HL-60 (cell line): ENCODE results near the gene FAM177A1.

ENCODE experiments used
- CTCF ChIP-seq: IDR thresholded peaks from one replicate; pipeline ENCODE4 v1.5.1; 2011; ENCODE audit warnings: low read length, control low read depth, inconsistent platforms; ENCODE audit not compliant: insufficient read depth
- GABPA ChIP-seq: IDR thresholded peaks from 2 replicates; pipeline ENCODE4 v1.6.1; 2012; ENCODE audit warnings: low read depth
- POLR2AphosphoS5 ChIP-seq: IDR thresholded peaks from 2 replicates; pipeline ENCODE4 v1.6.1; 2012; ENCODE audit warnings: low read depth
- REST ChIP-seq: IDR thresholded peaks from 2 replicates; pipeline ENCODE4 v1.6.1; 2012; ENCODE audit warnings: low read depth; ENCODE audit not compliant: insufficient replicate concordance
- SPI1 ChIP-seq: IDR thresholded peaks from 2 replicates; pipeline ENCODE4 v1.6.1; 2012; ENCODE audit warnings: low read depth, mild to moderate bottlenecking, borderline replicate concordance

DNA sequence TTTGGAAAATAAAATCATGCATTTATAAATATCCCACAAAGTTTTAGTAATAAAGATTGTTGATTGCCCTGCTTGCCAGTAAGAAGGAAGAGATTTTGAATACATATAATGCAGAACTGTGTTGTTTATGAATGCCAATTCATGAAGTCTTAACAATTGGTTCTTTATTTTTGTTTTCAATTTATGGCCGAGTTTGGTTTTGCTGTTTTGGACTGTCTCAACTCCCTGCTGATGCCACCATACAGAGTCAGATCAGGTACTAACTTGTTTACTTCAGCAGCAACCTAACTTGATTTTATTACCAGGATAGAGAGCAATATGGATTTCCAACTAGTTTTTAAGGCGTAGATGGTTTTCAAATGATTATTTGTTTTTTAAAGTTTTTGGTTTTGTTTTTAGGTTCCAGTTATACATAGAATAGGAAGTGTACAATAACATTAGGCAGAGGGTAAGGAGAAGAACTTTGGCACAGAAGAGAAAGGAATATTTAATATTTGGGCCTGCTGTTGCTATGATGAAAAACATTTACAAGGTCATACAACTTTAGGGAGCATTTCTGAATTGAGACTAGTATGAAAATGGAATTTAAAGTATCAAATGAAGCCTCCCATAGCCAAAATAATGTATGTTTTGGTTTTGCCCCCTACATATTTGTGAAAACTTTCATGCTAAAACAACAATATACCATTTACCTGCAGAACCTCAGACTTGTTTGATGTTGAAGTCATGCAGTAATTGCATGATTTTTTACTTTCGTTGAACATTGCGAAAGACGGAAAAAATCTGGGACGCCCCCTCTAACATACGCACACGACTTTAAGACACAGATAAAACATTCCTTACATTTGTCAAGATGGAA, 904 bp upstream of the FAM177A1 start:
- no peak for TF ChIP-seq CTCF
- TF ChIP-seq GABPA: no peak
- no peak for TF ChIP-seq POLR2AphosphoS5
- TF ChIP-seq REST: no peak
- TF ChIP-seq SPI1: no peak
